Breast epithelium (tissue), 4 donors: ENCODE results near the gene FAM76B. TPM values are rescaled to one million over a fixed set of nuclear protein-coding genes. Genes with fewer than 3 reads are reported as not detected.

ENCODE experiments used
- DNase-seq, 2 donors: peaks; one replicate each; pipeline ENCODE4 v3.0.0-alpha.2; 2019; ENCODE audit warnings: low spot score in 2 of 2
- H3K27ac ChIP-seq, 2 donors: fragments of 200-600 bp; sonication (generic) in 1 of 2; one replicate each; pipeline ENCODE4 v1.5.1; 2016 to 2019; ENCODE audit warnings: mild to moderate bottlenecking in 1 of 2
- H3K27me3 ChIP-seq, 2 donors: fragments of 200-600 bp; sonication (generic) in 1 of 2; one replicate each; pipeline versions ENCODE4 v1.5.1 to v1.6.0; 2017 to 2019; ENCODE audit warnings: control low read depth in 1 of 2, mild to moderate bottlenecking in 1 of 2
- H3K36me3 ChIP-seq: fragments of 200-600 bp; one replicate; pipeline ENCODE4 v1.5.1; 2019
- H3K4me1 ChIP-seq, 2 donors: fragments of 200-600 bp; sonication (generic); one replicate each; pipeline ENCODE4 v1.5.1; 2016 to 2019; ENCODE audit warnings: control low read depth in 1 of 2
- H3K4me3 ChIP-seq, 3 donors: fragments of 200-600 bp; sonication (generic); 1 replicate in 2 of 3; 2 replicates in 1 of 3; pipeline ENCODE4 v1.5.1; 2016 to 2019; ENCODE audit warnings: mild to moderate bottlenecking in 3 of 3, moderate library complexity in 2 of 3
- H3K9me3 ChIP-seq, 2 donors: fragments of 200-600 bp; sonication (generic) in 1 of 2; one replicate each; pipeline ENCODE4 v1.5.1; 2016 to 2019; ENCODE audit warnings: control low read depth in 1 of 2
- POLR2A ChIP-seq: fragments of 450-650 bp; IDR thresholded peaks from one replicate; pipeline ENCODE4 v1.6.1; 2016; ENCODE audit warnings: antibody characterized with exemption, mild to moderate bottlenecking, moderate library complexity
- POLR2AphosphoS5 ChIP-seq, 3 donors: sonication (generic); formaldehyde crosslinking; IDR thresholded peaks; one replicate each; pipeline ENCODE4 v1.6.1; 2017; ENCODE audit warnings: antibody characterized with exemption in 3 of 3
- intact Hi-C: fragments of 100-400 bp; cut with DNase I; formaldehyde crosslinking; loops from one replicate; pipeline ENCODE4 v1.15.1; 2023; ENCODE audit warnings: low total_unique reads
- total RNA-seq, 3 donors: library from RNA; depleted of rRNA; stranded (reverse); fragments of >200 nt; gene quantifications; one replicate each; pipeline ENCODE4 v1.1.0, GENCODE V29; 2016
- TF ChIP-seq, protein P1 (sequence below), 3 donors: fragments of 450-650 bp; IDR thresholded peaks; one replicate each; pipeline ENCODE4 v1.5.1; 2016 to 2017; ENCODE audit warnings: antibody characterized with exemption in 3 of 3, mild to moderate bottlenecking in 3 of 3, moderate library complexity in 3 of 3

FAM76B gene
- total RNA-seq, 3 donors from 2014 or later: 42.1 to 69.7 (median 48.8) TPM

GRCh38 chr11:95791709-95792033 is 2.1 kb upstream of the FAM76B start:
- no peaks in the 10 kb centered on the region for H3K36me3 ChIP-seq
- H3K9me3 ChIP-seq: no peaks in the 10 kb centered on the region
- H3K27me3 ChIP-seq: no peaks in the 10 kb centered on the region
- no peak for DNase-seq
- no peak overlapping the region for H3K27ac ChIP-seq
- intact Hi-C loops: no loop called here
- TF ChIP-seq POLR2A (no peak), POLR2AphosphoS5 (IDR thresholded peaks at IDR 0.05) (no peak)
- TF ChIP-seq, protein P1, sequence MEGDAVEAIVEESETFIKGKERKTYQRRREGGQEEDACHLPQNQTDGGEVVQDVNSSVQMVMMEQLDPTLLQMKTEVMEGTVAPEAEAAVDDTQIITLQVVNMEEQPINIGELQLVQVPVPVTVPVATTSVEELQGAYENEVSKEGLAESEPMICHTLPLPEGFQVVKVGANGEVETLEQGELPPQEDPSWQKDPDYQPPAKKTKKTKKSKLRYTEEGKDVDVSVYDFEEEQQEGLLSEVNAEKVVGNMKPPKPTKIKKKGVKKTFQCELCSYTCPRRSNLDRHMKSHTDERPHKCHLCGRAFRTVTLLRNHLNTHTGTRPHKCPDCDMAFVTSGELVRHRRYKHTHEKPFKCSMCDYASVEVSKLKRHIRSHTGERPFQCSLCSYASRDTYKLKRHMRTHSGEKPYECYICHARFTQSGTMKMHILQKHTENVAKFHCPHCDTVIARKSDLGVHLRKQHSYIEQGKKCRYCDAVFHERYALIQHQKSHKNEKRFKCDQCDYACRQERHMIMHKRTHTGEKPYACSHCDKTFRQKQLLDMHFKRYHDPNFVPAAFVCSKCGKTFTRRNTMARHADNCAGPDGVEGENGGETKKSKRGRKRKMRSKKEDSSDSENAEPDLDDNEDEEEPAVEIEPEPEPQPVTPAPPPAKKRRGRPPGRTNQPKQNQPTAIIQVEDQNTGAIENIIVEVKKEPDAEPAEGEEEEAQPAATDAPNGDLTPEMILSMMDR (IDR thresholded peaks at IDR 0.05): no peak
- peak overlapping the region in 2 of 3 donors; percentile 89 to 91 for H3K4me3 ChIP-seq
- peaks cover 0 to 9% of the 10 kb centered on the region in 2 donors for H3K4me1 ChIP-seq

DNA sequence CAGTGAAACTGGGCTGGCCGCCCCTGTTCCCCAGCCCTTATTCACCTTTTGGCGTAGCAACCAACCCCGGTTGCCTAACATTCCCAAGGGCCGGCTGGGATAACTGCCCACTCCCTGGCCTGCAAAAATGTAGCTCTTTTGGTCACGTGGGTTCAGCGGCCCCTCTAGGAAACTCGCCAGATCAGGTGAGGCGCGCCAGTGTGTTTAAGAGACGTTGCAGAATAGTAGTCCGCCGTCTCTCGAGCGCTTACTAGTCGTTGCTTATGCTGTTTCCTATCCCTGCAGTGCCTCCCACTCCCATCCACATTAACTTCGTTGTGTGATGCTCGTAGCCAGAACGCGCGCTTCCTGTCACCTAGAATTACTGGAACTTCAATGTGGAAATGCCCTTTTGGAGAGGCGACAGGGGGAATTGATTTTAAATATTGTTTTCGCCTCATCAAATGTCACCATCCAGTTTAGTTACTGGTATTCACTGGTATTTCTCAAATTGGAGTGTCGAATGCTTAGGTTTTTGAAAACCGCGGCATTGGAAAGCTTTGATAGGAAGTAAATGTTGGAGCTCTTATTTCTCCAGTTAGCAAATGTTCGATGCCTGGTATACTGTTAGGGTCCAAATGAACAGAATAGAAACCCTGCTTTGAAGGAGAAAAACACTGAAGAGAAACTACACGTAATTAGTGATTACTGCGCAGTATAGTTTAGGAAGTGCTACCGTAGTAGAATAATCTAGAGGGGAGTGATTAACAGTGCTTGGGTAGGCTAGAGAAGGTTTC is 1.5 kb upstream of the FAM76B start:
- Histone ChIP-seq H3K36me3 (no peaks in the 10 kb centered on the region), H3K4me1 (peaks cover 0 to 9% of the 10 kb centered on the region in 2 donors), H3K27ac (peak overlapping the region; percentile 98 to 99), H3K4me3 (peak overlapping the region; percentile 89 to 94 (median 91)), H3K27me3 (no peaks in the 10 kb centered on the region), H3K9me3 (no peaks in the 10 kb centered on the region)
- intact Hi-C loops: no loop called here
- TF ChIP-seq POLR2AphosphoS5 (IDR thresholded peaks at IDR 0.05): peak in 1 of 3 donors; percentile 20
- TF ChIP-seq, protein P1 (IDR thresholded peaks at IDR 0.05): no peak
- peak; percentile 52 to 75 for DNase-seq

DNA sequence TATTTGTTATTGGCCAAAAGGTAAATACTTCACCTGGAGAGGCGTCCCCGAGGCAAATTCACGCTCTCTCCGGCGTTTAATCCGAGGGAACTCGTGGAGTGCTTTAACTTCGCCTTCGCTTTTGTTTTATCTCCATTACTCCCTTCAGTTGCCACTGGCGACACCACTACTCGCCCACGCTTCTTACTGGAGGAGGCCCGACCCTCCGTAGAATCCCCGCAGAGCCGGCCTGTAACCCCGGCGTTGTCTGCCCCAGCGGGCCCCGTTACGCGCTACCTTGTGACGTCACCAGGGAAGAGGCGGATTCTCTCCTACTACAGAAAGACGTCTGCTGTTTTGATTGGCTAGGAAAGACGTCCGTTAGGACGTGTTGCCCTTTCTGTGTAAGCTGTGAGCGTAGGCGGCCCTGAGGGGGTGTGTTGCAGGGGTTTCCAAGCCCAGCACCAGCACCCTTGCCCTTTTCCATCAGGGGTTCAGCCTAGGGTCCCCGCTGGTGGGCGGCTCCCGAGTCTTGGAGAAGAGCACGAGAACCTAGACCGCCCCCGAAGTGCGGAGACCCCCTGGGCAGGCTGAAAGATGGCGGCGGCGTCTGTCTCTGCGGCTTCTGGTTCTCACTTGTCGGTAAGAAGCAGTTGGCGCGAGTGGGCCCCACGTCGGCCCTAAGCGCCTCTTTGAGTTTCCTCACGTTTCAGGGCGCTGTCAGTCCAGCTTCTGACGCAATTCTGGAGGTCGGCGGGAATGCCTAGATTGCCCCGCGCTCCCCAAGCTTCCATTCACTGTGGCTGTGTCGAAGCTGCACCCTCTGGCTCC is 746 bp upstream of the FAM76B start, which contains the start of gene CEP57:
Gene CEP57, plus strand, starts transcription at position 376 of the 810 bp plus-strand sequence. Its CDS starts 201 bp downstream, at position 577.
- Histone ChIP-seq H3K4me3 (peak within 1 kb of the TSS; percentile 89 to 94 (median 91)), H3K4me1 (peaks cover 0 to 9% of the 10 kb centered on the region in 2 donors), H3K9me3 (no peaks in the 10 kb centered on the region), H3K27ac (peak within 1 kb of the TSS; percentile 98 to 99), H3K27me3 (no peaks in the 10 kb centered on the region), H3K36me3 (peaks cover 7% of the 10 kb centered on the region)
- intact Hi-C loops: no loop called here
- DNase-seq: peak; percentile 89 to 96
- TF ChIP-seq POLR2AphosphoS5 (IDR thresholded peaks at IDR 0.05) (peak in 2 of 3 donors; percentile 29 to 85), POLR2A (peak; percentile 64)
- TF ChIP-seq, protein P1 (IDR thresholded peaks at IDR 0.05): no peak

- H3K4me1 ChIP-seq: peaks cover 0 to 9% of the 10 kb centered on the region in 2 donors
- H3K9me3 ChIP-seq: no peaks in the 10 kb centered on the region
- peak overlapping the region; percentile 98 to 99 for H3K27ac ChIP-seq
- peak overlapping the region; percentile 89 to 94 (median 91) for H3K4me3 ChIP-seq
- intact Hi-C loops: no loop called here
- DNase-seq: no peak
- TF ChIP-seq POLR2AphosphoS5 (IDR thresholded peaks at IDR 0.05) (no peak), POLR2A (no peak)
- TF ChIP-seq, protein P1 (IDR thresholded peaks at IDR 0.05): no peak
- peaks cover 7% of the 10 kb centered on the region for H3K36me3 ChIP-seq
- H3K27me3 ChIP-seq: no peaks in the 10 kb centered on the region
Observed at GRCh38 chr11:95788921-95789505, 569 bp downstream of the FAM76B start.
